ENCODE data around the gene TULP4.

DNA sequence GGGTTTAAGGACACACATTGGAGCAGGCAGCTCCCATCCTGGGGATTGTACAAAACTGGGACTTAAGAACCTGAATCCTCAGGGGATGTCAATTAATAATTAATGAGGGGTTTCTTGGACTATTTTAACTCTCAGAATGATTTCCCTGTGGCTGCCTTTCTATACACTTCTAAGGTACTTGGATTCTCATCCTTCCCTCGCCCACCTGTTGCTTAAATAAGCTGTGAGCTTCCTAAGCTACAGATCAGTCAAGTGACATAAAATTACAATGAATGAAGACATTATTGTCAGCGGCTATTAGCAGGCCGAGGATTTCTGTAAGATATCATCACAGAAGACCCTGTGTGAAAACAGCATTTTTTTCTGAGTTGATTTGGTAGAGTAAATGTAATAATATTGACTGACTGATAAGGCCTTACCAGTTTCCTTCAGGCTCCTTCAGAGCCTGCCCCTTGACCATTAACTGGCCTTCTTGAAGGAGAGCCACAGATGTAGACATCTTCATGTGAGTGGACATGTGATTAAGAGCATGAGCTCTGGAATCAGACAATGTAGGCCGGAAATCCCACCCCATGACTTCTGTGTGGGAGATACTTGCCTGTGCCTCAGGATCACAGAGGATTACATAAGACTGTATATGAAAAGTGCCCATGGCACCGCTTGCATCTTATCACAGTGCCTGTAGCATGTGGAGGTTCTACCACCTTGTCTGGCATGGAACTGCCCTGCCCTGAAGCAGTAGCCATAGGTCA is 101.7 kb downstream of the TULP4 start:
- TF ChIP-seq, protein P1, sequence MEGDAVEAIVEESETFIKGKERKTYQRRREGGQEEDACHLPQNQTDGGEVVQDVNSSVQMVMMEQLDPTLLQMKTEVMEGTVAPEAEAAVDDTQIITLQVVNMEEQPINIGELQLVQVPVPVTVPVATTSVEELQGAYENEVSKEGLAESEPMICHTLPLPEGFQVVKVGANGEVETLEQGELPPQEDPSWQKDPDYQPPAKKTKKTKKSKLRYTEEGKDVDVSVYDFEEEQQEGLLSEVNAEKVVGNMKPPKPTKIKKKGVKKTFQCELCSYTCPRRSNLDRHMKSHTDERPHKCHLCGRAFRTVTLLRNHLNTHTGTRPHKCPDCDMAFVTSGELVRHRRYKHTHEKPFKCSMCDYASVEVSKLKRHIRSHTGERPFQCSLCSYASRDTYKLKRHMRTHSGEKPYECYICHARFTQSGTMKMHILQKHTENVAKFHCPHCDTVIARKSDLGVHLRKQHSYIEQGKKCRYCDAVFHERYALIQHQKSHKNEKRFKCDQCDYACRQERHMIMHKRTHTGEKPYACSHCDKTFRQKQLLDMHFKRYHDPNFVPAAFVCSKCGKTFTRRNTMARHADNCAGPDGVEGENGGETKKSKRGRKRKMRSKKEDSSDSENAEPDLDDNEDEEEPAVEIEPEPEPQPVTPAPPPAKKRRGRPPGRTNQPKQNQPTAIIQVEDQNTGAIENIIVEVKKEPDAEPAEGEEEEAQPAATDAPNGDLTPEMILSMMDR (IDR thresholded peaks at IDR 0.05): no peak
- no peak for TF ChIP-seq POLR2AphosphoS5 (IDR thresholded peaks at IDR 0.05)
- TF ChIP-seq POLR2A (IDR thresholded peaks at IDR 0.05): no peak
